Omental fat pad (tissue), 4 donors: ENCODE results near the gene GALNT5. TPM values are rescaled to one million over a fixed set of nuclear protein-coding genes. Genes with fewer than 3 reads are reported as not detected.

Experiments
- ATAC-seq: fragments of 150-250 bp; one replicate; pipeline ENCODE4 v1.9.1; 2016; ENCODE audit warnings: mild to moderate bottlenecking, moderate library complexity; ENCODE audit not compliant: low FRiP score
- DNase-seq: peaks from one replicate; pipeline ENCODE4 v3.0.0-alpha.2; 2019; ENCODE audit warnings: low spot score
- CTCF ChIP-seq, 3 donors: fragments of 450-650 bp; IDR thresholded peaks; one replicate each; pipeline ENCODE4 v1.5.1; 2016 to 2017; ENCODE audit warnings: antibody characterized with exemption in 3 of 3, mild to moderate bottlenecking in 3 of 3, moderate library complexity in 2 of 3
- total RNA-seq, 4 donors: library from RNA; depleted of rRNA; stranded (reverse); fragments of >200 nt; gene quantifications; one replicate each; pipeline ENCODE4 v1.1.0, GENCODE V29; 2016

GALNT5 gene
- total RNA-seq, 4 donors from 2014 or later, result 0.06 to 0.16 (median 0.09) TPM; not detected in 1

DNA sequence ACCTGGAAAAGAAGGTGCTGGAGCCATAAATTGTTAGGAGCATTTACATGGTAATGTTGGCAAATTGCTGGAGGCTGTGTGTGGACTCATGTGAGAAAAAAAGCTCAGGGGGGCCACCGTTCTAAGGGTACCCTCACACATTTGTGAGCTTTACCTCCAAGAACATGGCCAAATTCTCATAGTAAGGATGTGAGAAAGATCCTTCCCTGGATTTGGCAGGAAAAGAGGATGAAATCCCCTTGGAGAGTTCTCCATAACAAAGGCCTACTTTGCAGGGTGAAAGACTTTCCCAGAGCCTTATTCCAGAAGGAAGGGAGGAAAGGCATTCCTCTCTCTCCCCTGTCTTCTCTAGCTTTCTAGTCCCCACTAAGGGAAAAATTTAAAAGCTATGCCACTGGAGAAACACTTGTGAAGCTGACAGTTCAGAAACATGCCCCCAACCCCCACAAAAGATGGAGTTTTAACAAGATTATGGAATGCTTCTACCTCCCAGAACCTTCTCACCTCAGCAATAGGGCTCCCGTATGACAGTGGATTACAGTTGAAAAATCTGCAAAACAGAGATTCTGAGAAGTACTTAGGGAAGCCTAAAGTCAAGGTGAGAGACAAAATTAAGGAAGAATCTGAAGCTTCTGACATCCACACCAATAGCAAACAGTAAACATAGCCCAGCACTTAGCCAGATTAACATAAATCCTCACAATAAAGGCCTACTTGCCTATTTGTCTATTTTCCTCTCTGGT, 88.3 kb downstream of the GALNT5 start:
- no peak for DNase-seq
- ATAC-seq, result no peak
- TF ChIP-seq CTCF (IDR thresholded peaks at IDR 0.05), result no peak

DNA sequence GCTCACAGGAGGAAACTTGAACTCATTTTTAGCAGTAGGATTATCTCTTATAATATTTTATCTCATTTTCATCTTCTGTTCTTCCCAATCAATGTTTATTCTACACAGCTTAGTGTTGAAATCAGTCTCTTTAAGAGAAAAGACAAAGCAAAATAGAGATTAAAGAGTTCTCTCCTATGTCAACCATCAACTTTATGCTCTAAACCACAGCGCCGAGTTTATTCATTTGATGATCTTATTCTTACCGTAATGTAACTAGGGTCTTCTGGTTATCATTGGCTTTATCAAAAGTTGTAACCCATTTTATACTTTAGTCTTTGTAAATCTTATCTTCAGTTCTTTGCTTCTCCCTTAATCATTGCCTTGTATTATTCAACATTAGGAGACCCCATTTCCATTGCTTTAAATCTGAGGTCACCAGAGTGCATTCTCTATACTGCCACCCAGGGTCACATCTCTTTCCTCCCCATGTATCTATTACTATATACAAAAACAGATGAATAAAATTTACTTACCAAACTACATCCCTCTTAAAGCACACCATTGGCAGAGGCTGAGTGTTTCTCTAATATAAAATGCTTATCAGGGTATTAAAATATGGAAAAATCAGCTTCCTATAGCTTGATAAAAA, 90.9 kb downstream of the GALNT5 start:
- ATAC-seq (no peak), DNase-seq (no peak)
- TF ChIP-seq CTCF (IDR thresholded peaks at IDR 0.05), result no peak

GRCh38 chr2:157349949-157350515, 92.5 kb downstream of the GALNT5 start:
- ATAC-seq (no peak), DNase-seq (no peak)
- TF ChIP-seq CTCF (IDR thresholded peaks at IDR 0.05), result no peak

DNA sequence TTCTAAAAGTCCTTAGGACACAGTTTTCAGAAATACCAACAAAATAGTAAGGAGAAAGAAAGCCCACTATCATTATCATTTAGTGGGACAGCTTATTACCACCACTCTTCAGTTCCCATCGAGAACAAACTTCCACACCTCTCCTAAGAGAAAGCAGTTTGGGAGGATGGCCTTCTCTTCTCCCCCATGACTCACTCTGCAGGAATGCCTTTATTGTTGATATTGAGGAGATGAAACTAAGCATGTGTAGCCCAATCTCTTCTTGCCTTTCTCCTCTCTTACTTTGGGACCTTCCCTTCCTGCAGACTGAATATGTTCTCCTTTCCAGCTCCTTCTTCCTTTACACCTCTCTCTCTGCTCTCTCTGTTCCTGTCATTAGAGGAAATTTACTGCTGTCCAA, 98.1 kb downstream of the GALNT5 start:
- TF ChIP-seq CTCF (IDR thresholded peaks at IDR 0.05), result no peak
- no peak for DNase-seq
- no peak for ATAC-seq

GRCh38 chr2:157359628-157360027, 102.1 kb downstream of the GALNT5 start:
- ATAC-seq (no peak), DNase-seq (no peak)
- no peak for TF ChIP-seq CTCF (IDR thresholded peaks at IDR 0.05)

- no peak for DNase-seq
- ATAC-seq, result no peak
- TF ChIP-seq CTCF (IDR thresholded peaks at IDR 0.05), result no peak
These were observed 104.0 kb downstream of the GALNT5 start for GRCh38 chr2:157361526-157361925.
